Prostate gland (tissue), 2 donors: ENCODE data around the gene B3GAT1.

ENCODE experiments used
- CTCF ChIP-seq, 4 experiments: fragments of 200-600 bp in 2 of 4; fragments of 450-650 bp in 2 of 4; sonication (generic) in 2 of 4; IDR thresholded peaks; 1 replicate in 3 of 4; 2 replicates in 1 of 4; pipeline ENCODE4 v1.5.1; 2016 to 2019; ENCODE audit warnings: antibody characterized with exemption in 4 of 4, mild to moderate bottlenecking in 2 of 4, moderate library complexity in 2 of 4
- POLR2A ChIP-seq: fragments of 450-650 bp; IDR thresholded peaks from one replicate; pipeline ENCODE4 v1.6.1; 2016; ENCODE audit warnings: antibody characterized with exemption, mild to moderate bottlenecking
- POLR2AphosphoS5 ChIP-seq: sonication (generic); formaldehyde crosslinking; IDR thresholded peaks from one replicate; pipeline ENCODE4 v1.6.1; 2017; ENCODE audit warnings: antibody characterized with exemption

GRCh38 chr11:134449713-134450112, 37.7 kb upstream of the B3GAT1 start:
- no peak for TF ChIP-seq POLR2AphosphoS5
- TF ChIP-seq POLR2A: no peak
- TF ChIP-seq CTCF (IDR thresholded peaks at IDR 0.05): no peak
